Calu3 (cell line): Measurements from ENCODE around the gene DHX35. TPM values are rescaled to one million over a fixed set of nuclear protein-coding genes. Genes with fewer than 3 reads are reported as not detected.

Source experiments
- Bru-seq: library from RNA; stranded (reverse); fragments of 400-500 nt; gene quantifications from one replicate; lab custom pipeline; 2021; lab: Mats Ljungman, UMichigan
- BruChase-seq, 2 experiments: library from RNA; stranded (reverse); fragments of 400-500 nt; gene quantifications; one replicate each; lab custom pipeline; 2021; lab: Mats Ljungman, UMichigan
- BruUV-seq: library from RNA; stranded (reverse); fragments of 400-500 nt; replicated peaks from 2 replicates; lab custom pipeline; 2021; lab: Mats Ljungman, UMichigan
- CTCF ChIA-PET: fragments of 300-600 bp; sonication (Branson Sonifier 250); formaldehyde crosslinking; loops from one replicate; lab custom pipeline; 2022; ENCODE audit warnings: antibody characterized with exemption; lab: Charles Lee
- DNase-seq: peaks from one replicate; pipeline ENCODE4 v3.0.0; 2022
- H3K27ac Mint-ChIP-seq: one replicate; pipeline ENCODE4 v1.8.0; 2022; ENCODE audit warnings: mixed read lengths; ENCODE audit not compliant: unreplicated experiment
- H3K27me3 Mint-ChIP-seq: one replicate; pipeline ENCODE4 v1.8.0; 2022; ENCODE audit warnings: mixed read lengths; ENCODE audit not compliant: unreplicated experiment
- H3K36me3 Mint-ChIP-seq: one replicate; pipeline ENCODE4 v1.8.0; 2022; ENCODE audit warnings: mild to moderate bottlenecking, moderate library complexity, mixed read lengths; ENCODE audit not compliant: insufficient read depth, unreplicated experiment
- H3K4me1 Mint-ChIP-seq: one replicate; pipeline ENCODE4 v1.8.0; 2022; ENCODE audit warnings: mild to moderate bottlenecking, low read depth, mixed read lengths; ENCODE audit not compliant: unreplicated experiment
- H3K4me3 Mint-ChIP-seq: one replicate; pipeline ENCODE4 v1.8.0; 2022; ENCODE audit warnings: mild to moderate bottlenecking, low read depth, moderate library complexity, mixed read lengths; ENCODE audit not compliant: unreplicated experiment
- H3K9me3 Mint-ChIP-seq: one replicate; pipeline ENCODE4 v1.8.0; 2022; ENCODE audit warnings: low read depth, mixed read lengths; ENCODE audit not compliant: unreplicated experiment
- intact Hi-C: fragments of 100-400 bp; cut with micrococcal nuclease; formaldehyde crosslinking; loops from one replicate; pipeline ENCODE4 v1.10.0; 2022; ENCODE audit not compliant: unreplicated experiment
- long read RNA-seq: library from polyadenylated mRNA; stranded (forward); transcript quantifications from one replicate; pipeline ENCODE4 v2.0.0, GENCODE V29; 2022
- total RNA-seq: library from RNA; stranded (reverse); gene quantifications from 2 replicates; pipeline ENCODE4 v1.2.3, GENCODE V29; 2022
- TF ChIP-seq, protein P1 (sequence below): fragments of 200-600 bp; IDR thresholded peaks from one replicate; pipeline ENCODE4 v1.8.0; 2022; ENCODE audit warnings: antibody characterized with exemption; ENCODE audit not compliant: unreplicated experiment

DHX35 gene, protein sequence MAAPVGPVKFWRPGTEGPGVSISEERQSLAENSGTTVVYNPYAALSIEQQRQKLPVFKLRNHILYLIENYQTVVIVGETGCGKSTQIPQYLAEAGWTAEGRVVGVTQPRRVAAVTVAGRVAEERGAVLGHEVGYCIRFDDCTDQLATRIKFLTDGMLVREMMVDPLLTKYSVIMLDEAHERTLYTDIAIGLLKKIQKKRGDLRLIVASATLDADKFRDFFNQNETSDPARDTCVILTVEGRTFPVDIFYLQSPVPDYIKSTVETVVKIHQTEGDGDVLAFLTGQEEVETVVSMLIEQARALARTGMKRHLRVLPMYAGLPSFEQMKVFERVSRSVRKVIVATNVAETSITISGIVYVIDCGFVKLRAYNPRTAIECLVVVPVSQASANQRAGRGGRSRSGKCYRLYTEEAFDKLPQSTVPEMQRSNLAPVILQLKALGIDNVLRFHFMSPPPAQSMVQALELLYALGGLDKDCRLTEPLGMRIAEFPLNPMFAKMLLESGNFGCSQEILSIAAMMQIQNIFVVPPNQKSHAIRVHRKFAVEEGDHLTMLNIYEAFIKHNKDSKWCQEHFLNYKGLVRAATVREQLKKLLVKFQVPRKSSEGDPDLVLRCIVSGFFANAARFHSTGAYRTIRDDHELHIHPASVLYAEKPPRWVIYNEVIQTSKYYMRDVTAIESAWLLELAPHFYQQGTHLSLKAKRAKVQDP
- total RNA-seq (18.9 and 19.1 TPM in 2 replicates), Bru-seq, nascent RNA (percentile 89 among the genes with signal in this experiment), BruChase-seq, experiment 1, labeled RNA remaining after a 6-hour chase (percentile 65 among the genes with signal in this experiment), BruChase-seq, experiment 2, labeled RNA remaining after a 2-hour chase (percentile 75 among the genes with signal in this experiment)
- long read RNA-seq, transcript DHX35-201 (22 exons, 3,325 nt) = major isoform, 8 of 20 reads
- long read RNA-seq, partial matches to known transcripts = 3 of 20 reads
- long read RNA-seq, other reads (novel, unspliced or antisense) = 7 of 20 reads

DNA sequence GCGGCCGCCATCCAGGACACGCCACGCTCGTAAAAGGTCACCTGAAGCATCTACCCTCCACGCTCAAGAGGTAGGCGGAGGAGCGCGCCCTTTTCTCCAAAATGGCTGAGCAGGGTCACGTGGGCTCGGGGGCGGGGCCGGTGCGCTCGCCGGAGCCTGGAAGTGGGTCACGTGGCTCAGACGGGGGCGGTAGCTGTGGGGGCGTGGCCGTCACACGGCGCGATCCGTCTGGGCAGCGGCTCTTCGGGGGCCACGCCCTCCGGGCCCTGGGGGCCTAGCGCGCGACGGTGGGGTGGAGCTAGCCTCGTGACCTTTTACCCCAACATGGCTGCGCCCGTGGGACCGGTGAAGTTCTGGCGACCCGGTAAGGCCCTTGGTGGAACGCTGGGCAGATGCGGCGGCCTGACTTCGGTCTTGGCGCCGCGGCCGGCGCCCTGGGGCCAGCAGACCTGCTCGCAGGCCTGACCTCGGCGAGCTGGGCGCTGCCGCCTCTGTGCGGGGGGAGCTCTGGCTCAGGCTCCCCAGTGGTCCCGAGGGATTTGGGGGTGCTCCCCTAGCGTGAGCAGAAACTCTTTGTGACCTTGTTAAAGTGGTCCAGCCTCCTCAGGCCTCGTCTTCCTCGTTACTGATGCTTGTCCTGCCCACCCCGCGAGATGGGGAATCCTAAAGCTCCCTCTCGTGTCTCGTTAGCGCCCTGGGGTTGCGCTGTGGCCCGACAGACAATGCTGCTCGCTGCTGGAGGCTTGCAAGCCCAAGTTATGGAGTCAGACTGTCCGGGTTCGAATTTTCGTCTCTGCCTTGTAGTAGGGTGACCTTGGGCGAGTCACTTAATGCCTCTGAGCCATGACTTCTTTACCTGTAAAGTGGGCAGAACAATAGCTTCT lies at the start of gene DHX35:
Gene DHX35, plus strand, starts transcription at position 301 of the 884 bp plus-strand sequence. Its CDS starts 24 bp downstream, at position 325.
- Mint-ChIP-seq H3K4me3 (peak within 1 kb of the TSS; percentile 97), H3K27ac (peak within 1 kb of the TSS; percentile 95), H3K9me3 (no peaks in the 10 kb centered on the region), H3K36me3 (peaks cover 21% of the 10 kb centered on the region), H3K27me3 (no peaks in the 10 kb centered on the region), H3K4me1 (peaks cover 21% of the 10 kb centered on the region)
- no TSS peak for BruUV-seq
- TF ChIP-seq, protein P1, sequence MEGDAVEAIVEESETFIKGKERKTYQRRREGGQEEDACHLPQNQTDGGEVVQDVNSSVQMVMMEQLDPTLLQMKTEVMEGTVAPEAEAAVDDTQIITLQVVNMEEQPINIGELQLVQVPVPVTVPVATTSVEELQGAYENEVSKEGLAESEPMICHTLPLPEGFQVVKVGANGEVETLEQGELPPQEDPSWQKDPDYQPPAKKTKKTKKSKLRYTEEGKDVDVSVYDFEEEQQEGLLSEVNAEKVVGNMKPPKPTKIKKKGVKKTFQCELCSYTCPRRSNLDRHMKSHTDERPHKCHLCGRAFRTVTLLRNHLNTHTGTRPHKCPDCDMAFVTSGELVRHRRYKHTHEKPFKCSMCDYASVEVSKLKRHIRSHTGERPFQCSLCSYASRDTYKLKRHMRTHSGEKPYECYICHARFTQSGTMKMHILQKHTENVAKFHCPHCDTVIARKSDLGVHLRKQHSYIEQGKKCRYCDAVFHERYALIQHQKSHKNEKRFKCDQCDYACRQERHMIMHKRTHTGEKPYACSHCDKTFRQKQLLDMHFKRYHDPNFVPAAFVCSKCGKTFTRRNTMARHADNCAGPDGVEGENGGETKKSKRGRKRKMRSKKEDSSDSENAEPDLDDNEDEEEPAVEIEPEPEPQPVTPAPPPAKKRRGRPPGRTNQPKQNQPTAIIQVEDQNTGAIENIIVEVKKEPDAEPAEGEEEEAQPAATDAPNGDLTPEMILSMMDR = no peak
- CTCF ChIA-PET = interaction anchor here (0.6 to 2.5 kb wide), 19 partner anchors 9 to 183 kb away, joined by 3 to 19 read pairs (median 4); partner anchors contain the start of gene FAM83D
- intact Hi-C loops = no loop called here
- peak; percentile 100 for DNase-seq

DNA sequence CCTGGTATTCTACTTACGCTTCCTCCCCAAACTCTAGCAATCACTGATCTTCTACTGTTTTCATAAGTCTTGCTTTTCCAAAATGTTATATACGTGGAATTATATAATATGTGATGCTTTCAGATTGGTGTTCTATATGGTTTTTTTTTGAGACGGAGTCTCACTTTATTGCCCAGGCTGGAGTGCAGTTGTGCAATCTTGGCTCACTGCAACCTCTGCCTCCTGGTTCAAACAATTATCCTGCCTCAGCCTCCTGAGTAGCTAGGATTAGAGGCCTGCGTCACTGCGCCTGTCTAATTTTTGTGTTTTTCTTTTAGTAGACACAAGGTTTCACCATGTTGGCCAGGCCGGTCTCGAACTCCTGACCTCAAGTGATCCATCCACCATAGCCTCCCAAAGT lies 46.8 kb upstream of the DHX35 start:
- Mint-ChIP-seq H3K9me3 (no peaks in the 10 kb centered on the region), H3K4me3 (no peak overlapping the region), H3K27me3 (peaks cover 28% of the 10 kb centered on the region), H3K36me3 (no peaks in the 10 kb centered on the region), H3K4me1 (peaks cover 11% of the 10 kb centered on the region), H3K27ac (no peak overlapping the region)
- intact Hi-C loops = no loop called here
- CTCF ChIA-PET = no interaction called here
- TF ChIP-seq, protein P1 = no peak
- BruUV-seq = no TSS peak
- no peak for DNase-seq

DNA sequence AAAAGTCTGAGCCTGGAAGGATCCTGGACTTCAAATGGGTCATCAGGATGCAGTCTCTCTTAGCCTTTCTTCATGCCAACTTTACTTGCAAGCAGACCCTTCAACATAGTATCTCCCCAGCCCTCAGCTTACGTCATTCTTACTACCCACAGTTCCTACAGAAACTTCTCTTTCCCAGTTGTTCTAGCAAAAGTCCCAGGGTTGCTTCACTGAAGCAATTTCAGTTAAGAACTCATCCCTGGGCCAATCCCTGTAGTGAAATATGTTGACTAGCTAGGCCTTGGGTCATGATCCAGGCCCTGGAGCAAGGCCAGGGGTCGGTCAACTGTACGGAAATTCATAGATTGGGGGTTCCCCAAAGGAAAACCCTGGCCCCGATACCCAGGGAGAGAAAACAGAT lies 44.5 kb upstream of the DHX35 start:
- no TSS peak for BruUV-seq
- intact Hi-C loops = no loop called here
- H3K4me3 Mint-ChIP-seq = no peak overlapping the region
- no peak overlapping the region for H3K27ac Mint-ChIP-seq
- no peaks in the 10 kb centered on the region for H3K9me3 Mint-ChIP-seq
- no peak for DNase-seq
- CTCF ChIA-PET = interaction anchor here (0.6 kb wide), 1 partner anchor 1360 kb away, joined by 3 read pairs; no protein-coding TSS in a partner anchor
- TF ChIP-seq, protein P1 = no peak
- peaks cover 43% of the 10 kb centered on the region for H3K27me3 Mint-ChIP-seq
- H3K36me3 Mint-ChIP-seq = no peaks in the 10 kb centered on the region
- H3K4me1 Mint-ChIP-seq = peaks cover 22% of the 10 kb centered on the region
